ENCODE results near the gene CCDC152.

The CCDC152 gene

GRCh38 chr5:42784132-42784531 is 27.5 kb downstream of the CCDC152 start:
- DNase-seq = no peak

- DNase-seq = no peak
These were observed 29.1 kb downstream of the CCDC152 start for GRCh38 chr5:42785756-42786155.

- DNase-seq = no peak
These were observed 30.5 kb downstream of the CCDC152 start for GRCh38 chr5:42787073-42787472.

GRCh38 chr5:42787845-42788244 is 31.2 kb downstream of the CCDC152 start:
- DNase-seq = no peak

DNA sequence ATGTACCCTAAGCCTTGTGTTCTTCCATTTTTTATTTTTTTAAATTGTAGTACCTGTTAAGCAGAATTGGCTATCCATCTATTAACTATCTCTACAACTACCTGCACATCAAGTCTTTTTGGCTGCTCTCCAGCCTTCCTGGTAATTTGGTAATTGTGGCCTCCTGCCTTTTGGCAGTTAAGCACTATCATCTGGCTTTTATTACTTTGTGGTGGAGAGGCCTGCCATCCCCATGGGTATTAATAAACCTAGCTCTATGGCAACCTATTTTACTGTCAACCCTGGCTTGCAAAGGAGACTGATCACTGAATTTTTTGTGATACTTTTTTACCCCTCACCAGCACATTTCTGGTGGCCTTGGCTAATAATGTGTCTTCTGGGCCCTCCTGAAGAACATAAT is 34.5 kb downstream of the CCDC152 start:
- no peak for DNase-seq

DNA sequence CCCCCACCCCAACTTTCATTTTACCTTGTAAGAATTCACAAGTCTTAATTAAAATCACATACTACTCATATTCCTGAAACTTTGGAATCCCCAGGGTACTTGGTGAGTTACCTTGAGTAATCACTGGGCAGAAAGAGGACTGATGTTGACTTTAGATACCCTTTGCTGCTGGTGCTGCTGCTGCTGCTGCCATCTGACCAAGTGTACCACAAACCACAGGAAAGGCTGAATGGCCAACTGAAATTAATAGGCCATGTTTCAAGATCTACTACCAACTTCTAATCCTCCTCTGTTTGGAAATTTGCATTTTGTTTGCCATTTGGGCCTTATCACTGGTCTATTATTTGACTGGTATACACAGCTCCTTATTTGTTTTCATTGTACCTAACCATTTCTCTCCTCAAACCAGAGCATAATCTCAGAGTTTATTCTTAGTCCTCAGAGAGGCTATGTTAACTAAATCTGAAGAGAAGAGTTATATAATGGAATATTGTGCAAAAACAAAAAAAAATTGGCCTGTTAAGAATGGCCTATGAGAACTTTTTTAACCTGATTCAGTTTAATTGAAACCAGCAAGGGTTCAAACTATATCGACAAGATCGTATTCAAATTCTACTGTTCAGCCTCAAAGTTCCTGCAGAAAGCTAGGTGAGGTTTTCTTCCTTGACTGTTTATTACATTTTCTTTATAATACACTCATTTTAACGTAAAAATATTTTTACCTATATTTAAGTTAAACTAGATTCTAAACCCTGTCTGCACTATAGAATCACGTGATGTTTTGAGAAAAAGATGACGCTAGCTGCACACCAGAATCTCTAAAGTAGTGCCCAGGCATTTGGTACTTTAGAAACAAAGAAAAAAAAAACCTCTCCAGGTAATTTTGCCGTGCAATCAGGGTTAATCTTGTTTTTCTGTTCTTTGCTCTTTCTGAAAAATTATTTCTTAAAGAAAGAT is 41.9 kb downstream of the CCDC152 start:
- DNase-seq = no peak

DNA sequence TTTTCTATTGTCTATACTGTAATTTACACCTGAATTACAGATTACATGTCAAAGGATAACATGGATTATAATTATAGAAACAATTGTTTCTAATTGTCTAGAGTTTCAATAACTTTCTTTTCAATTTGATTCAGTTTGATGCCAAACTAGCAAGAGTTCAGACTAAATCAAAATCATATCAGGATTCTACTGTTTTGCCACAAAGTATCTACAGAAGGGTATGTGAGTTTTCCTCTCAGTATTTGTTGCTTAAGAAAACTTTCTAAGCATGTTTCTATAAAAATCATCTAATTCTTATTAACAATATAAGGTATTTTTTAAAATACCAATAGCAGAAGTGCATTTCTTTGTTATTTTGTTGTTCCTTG is 42.6 kb downstream of the CCDC152 start:
- no peak for DNase-seq

DNA sequence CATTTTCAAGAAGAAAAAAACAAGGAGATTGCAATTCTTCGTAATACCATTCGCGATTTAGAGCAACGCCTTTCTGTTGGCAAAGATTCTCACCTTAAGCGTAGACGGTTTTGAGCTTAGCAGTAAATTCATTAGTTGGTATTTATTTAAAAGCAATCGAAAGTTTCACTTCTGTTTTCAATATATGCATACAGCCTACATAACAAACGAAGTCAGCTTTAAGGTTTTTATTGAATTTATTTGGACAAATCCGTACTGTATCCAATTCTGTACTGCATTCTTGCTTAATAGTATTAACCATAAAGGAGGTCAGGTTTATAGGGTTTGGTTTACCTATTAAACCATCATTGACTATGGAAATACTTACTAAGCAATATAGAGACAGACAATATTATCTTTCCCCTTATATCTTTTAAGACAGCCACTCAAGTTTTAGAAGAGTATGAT is 43.1 kb downstream of the CCDC152 start:
- DNase-seq = no peak

DNA sequence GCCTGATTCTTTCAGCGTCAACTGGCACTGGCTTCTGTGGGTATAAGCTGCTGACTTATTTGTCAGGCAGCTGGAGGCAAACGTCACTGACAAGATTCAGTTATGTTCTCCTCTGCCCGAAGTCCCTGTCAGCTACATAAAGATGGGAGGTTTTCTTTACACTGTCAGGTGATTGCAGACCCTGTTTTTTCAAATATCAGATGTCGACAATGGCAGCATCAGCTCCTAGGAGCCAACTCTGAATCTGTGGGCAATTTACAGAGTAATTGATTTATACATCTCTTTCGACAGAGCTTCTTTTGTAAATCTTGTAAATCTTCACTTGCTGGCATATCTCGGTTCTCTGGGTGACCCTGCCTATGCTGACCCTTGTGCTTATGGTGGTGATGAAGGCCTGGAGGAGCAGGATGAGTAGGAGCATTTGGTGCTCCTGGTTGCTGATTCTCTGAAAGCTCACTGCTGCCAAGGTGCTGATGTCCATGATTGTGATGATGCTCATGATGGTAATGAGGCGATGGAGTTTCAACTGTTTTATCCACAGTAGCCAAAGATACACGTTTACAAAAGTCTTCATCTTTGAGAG is 44.2 kb downstream of the CCDC152 start:
- no peak for DNase-seq

DNA sequence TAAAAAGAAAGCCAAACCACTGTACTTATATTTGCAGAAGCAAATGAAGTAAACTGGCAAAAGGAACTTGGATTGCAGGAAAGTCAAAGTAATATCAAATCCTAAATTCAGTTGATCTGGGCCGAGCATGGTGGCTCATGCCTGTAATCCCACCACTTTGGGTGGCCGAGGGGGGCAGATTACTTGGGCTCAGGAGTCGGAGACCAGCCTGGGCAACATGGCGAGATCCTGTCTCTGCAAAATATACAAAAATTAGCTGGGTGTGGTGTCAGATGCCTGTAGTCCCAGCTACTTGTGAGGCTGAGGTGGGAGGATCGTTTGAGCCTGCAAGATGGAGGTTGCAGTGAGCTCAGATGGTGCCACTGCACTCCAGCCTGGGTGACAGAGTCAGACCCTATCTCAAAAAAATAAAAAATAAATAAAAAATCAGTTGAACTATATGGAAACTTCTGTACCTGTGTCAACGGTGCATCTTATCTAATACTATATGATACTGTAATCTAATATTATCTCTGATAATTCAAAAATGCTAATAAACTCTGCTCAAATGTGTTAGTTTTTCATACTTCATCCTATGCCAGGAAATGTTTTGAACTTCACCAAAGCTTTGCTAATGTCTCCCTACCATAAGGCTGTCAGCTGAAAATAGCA is 45.0 kb downstream of the CCDC152 start:
- DNase-seq = no peak

DNA sequence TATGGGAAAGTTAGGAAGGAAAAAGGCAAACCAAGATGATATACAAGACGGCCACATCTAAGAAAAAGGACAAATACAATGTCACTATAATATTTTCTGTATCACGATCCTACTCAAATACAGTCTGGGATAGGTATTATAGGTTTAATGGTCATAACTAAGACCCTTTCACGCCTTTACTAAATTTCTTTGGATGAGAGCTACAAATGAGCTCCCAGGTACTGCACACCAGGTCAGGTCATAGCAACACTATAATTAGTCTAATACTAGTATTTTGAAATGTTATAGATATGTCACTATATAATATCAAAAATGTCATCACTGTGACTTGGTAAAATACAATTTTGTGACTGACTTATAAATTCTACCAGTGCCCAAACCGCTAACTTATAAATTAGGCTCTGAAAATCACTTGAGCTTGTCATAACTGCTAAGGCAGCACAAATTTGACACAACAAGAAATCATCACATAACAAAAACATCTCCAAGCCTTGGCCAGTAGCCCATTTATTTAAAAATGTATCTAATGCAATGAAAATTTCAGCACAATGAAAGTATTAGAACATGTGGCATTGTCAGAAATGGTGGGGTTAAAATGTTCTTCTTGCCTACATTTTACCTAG is 48.2 kb downstream of the CCDC152 start:
- no peak for DNase-seq

DNA sequence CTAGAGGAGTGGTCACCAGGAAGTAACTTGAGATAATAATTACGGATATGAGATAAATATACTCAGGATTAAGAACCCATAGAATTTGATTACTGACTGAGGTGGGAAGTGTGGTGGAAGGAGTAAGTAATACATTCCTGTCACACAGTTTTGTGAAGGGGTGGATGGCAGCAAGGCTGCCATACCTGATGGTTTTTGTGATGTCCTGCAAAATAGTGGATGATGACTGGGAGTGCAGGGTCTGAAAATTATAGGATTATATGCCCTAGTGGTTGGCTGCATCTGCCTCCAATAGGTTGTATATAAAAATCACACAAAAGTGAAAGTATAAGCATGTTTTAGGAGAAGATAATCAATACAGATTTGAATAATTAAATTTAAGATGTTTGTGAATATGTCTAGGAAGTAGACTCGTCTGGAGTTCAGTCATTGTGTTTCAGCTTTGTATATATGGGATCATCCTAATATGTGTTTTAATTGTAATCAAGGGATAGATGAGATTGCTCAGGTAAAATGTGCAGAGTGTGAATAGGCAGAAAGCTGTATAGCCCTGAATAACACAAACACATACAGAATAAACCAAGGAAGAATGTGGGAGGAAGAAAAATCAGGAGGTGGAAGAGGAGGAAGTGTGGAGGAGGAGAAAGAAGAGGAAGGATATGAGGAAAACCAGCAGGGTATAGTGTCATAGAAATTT is 49.5 kb downstream of the CCDC152 start:
- no peak for DNase-seq

- DNase-seq = no peak
These were observed 50.2 kb downstream of the CCDC152 start for GRCh38 chr5:42806701-42807262.

DNA sequence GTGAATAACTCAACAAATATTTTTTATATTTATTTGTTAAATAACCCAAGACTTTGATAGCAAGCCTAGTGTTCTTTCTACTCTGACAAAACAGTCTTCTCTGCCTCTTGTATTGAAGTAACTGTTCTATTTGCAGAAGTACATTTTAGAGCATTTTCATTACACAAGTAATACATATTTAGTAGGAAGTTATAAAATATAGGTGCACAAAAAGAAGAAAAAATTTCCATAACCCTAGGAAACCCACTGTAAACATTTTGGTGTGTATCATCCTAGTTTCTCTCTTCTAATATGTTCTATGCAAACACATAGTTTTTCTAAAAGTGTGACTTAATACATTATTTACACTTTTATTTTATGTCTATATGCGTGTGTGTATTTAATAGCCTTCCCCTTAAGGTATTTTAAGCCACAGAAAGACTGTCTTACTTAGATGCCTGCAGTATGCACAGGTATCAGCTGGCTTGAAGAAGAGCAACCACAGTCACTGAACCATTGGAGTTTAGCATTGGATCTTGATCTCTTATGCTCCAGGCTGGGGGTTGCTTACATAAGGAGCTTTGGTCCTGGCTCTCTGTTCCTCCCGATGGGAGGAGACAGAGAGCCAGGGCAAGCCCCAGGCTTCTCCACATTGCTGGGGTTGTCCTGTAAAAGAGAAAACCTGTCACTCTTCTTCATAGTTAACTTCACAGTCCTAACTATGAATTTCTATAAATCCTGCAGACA is 51.3 kb downstream of the CCDC152 start:
- no peak for DNase-seq

DNA sequence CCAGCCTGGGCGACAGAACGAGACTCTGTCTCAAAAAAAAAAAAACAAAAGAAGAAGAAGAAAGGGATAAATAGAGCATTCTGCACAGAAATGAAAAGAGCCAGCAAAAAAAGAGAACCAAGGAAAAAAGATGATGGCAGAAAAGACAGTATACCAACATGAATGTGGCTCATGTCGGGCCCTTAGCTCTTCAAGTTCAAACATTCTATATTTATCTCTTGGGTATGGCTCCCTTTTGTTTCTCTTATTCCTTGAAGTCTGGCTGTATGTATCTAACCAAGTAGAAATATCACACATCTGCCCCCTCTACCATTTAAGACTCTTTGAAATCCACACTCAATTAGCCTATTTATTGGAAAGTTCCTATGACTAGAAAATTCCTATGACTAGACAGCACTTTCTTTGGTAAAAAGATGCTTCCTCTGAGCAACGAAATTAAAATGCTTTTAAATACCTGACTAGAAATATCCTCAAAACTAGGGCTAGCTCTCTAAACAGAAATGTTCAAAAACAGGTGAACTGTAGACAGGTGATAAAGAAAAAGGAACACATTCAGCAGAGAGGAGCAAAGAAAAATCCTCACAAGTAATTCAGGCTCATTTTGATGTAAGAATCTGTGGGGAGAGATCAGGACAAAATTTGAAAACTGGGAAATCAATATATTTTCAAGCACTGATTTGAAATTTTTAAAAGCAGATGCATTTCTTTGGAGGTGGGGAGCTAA is 52.4 kb downstream of the CCDC152 start:
- DNase-seq = no peak

GRCh38 chr5:42810834-42811590 is 54.4 kb downstream of the CCDC152 start:
- no peak for DNase-seq

- no peak for DNase-seq
These were observed 55.2 kb downstream of the CCDC152 start, which contains the start of gene SELENOP for GRCh38 chr5:42811591-42812446. TSS of gene SELENOP (minus strand) at chr5:42811892. CDS start at chr5:42808353, 3,539 bp downstream.

DNA sequence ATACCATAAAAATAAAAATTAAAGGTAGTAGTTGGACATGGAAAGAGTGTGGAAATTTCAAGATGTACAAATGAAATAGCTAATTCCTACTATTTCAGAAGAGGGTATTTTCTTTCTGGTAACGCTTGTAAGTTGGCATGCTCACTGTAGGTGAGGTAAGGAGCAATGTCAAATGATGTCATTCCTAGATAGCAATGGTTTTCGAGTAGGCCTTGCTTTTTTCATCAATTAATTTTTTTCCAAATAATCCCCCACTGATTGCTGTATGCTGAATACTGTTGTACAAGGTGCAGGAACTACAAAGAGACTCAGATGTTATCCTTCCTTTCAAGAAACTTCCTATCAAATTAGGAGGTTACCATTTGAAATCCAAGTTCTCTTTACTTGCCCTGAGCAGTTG is 56.0 kb downstream of the CCDC152 start:
- DNase-seq = no peak

- DNase-seq = no peak
These were observed 56.9 kb downstream of the CCDC152 start for GRCh38 chr5:42813533-42813932.
